D721Med (cell line): ENCODE data around the gene ASMTL.

Source experiments
- DNase-seq: peaks from one replicate; pipeline ENCODE4 v3.0.0; 2011; ENCODE audit warnings: low spot score; ENCODE audit not compliant: insufficient read length
- FAIRE-seq: peaks from 2 replicates; lab custom pipeline; 2011; peaks lifted over from hg19 to GRCh38; lab: Jason Lieb, UNC
- TF ChIP-seq, protein P1 (sequence below): IDR thresholded peaks from 2 replicates; pipeline ENCODE4 v1.5.1; 2012; ENCODE audit warnings: mild to moderate bottlenecking, control low read depth; ENCODE audit not compliant: insufficient read depth; ENCODE audit errors: missing control alignments

Gene ASMTL

DNA sequence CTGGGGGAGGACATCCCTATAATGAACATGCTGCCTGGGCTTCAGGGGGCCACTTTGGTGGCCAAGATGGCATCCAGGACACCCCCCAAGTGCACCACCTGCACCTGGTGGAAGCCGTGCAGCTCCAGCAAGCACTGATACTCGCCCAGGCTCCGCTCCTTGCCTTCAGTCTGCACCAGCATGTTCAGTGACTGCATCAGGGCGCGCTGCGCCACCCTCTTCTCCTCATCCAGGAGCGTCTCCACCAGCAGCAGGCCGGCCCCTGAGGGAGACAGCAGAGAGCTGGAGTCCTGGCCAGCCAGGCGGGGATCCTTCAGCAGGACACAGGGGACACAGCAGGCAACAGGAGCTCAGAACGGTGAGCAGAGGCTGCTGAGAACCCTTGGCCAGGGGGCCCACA lies 49.5 kb downstream of the ASMTL start:
- no peak for DNase-seq
- no peak for FAIRE-seq
- TF ChIP-seq, protein P1, sequence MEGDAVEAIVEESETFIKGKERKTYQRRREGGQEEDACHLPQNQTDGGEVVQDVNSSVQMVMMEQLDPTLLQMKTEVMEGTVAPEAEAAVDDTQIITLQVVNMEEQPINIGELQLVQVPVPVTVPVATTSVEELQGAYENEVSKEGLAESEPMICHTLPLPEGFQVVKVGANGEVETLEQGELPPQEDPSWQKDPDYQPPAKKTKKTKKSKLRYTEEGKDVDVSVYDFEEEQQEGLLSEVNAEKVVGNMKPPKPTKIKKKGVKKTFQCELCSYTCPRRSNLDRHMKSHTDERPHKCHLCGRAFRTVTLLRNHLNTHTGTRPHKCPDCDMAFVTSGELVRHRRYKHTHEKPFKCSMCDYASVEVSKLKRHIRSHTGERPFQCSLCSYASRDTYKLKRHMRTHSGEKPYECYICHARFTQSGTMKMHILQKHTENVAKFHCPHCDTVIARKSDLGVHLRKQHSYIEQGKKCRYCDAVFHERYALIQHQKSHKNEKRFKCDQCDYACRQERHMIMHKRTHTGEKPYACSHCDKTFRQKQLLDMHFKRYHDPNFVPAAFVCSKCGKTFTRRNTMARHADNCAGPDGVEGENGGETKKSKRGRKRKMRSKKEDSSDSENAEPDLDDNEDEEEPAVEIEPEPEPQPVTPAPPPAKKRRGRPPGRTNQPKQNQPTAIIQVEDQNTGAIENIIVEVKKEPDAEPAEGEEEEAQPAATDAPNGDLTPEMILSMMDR = no peak

DNA sequence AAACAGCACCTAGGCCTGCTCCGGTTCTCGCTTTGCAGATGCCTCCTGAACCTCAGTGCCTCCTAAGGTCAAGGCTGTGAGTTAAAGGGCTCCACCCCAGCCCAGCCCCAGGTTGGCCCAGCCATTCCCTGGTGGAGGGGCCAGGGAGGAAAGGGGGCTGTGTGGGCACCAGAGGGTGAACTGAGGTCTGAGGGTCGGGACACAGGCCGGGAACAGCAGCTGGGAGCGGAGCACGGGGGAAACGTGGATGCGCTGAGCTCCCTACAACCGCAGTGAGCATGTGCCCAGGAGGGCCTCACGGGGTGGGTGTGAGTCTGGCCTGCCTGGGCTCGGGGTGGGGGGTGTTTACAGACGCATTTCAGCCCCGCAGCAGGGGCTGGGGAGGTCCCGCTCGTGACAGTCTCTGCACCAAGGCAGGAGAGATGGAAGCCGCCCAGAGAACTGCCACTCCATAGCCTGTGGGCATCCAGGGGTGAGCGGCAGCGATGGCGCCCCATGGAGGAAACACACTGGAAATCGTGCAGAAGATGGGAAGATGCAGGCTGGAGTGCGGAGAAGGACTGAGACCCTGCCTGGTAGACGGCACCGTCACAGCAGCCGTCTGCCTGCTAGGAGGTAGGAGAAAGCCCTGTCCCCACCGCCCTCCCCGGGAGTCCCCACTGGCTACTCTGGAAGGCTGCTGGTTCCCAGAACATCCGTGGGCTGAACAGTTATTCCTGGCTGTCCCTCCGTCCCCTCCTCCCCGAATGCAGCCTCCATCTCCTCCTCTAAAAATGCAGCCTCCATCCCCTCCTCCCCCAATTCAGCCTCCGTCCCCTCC lies 50.9 kb downstream of the ASMTL start:
- TF ChIP-seq, protein P1 = no peak
- DNase-seq = no peak
- no peak for FAIRE-seq

DNA sequence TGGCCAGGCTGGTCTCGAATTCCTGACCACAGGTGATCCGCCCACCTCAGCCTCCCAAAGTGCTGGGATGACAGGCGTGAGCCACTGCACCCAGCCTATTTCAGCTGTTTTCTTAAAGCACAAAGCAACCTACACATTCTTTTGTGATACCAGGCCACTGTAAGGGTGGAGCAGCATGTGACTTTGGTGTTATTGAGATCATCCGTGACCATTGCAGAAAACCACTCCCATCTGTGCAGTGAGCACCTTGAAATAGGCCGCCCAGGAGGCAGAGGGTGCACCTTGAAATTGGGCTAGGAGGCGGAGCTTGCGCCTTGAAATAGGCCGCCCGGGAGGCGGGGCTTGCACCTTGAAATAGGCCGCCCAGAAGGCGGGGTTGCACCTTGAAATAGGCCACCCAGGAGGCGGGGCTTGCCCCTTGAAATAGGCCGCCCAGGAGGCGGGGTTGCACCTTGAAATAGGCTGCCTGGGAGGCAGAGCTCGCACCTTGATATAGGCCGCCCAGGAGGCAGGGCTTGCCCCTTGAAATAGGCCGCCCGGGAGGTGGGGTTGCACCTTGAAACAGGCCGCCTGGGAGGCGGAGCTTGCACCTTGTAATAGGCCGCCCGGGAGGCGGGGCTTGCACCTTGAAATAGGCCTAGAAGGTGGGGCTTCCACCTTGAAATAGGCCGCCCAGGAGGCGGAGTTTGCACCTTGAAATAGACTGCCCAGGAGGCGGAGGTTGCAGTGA lies 51.8 kb downstream of the ASMTL start:
- TF ChIP-seq, protein P1 = no peak
- FAIRE-seq (no peak), DNase-seq (no peak)

DNA sequence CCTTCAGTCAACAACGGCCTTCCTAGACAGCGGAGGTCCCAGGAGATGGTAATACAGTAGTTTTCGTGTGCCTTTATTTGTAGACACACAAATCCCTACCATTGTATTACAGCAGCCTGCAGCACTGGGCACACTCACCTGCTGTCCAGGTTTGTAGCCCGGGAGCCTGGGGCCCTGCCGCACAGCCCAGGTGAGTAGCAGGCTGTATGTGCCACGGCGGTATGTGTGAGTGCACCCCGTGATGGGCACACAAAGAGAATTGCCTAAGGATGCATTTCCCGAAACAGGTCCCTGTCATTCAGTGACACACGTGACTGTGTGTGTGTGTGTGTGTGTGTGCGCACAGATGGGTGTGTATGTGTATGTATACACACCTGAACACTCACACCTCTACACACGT lies 52.7 kb downstream of the ASMTL start:
- TF ChIP-seq, protein P1 = no peak
- no peak for DNase-seq
- no peak for FAIRE-seq

DNA sequence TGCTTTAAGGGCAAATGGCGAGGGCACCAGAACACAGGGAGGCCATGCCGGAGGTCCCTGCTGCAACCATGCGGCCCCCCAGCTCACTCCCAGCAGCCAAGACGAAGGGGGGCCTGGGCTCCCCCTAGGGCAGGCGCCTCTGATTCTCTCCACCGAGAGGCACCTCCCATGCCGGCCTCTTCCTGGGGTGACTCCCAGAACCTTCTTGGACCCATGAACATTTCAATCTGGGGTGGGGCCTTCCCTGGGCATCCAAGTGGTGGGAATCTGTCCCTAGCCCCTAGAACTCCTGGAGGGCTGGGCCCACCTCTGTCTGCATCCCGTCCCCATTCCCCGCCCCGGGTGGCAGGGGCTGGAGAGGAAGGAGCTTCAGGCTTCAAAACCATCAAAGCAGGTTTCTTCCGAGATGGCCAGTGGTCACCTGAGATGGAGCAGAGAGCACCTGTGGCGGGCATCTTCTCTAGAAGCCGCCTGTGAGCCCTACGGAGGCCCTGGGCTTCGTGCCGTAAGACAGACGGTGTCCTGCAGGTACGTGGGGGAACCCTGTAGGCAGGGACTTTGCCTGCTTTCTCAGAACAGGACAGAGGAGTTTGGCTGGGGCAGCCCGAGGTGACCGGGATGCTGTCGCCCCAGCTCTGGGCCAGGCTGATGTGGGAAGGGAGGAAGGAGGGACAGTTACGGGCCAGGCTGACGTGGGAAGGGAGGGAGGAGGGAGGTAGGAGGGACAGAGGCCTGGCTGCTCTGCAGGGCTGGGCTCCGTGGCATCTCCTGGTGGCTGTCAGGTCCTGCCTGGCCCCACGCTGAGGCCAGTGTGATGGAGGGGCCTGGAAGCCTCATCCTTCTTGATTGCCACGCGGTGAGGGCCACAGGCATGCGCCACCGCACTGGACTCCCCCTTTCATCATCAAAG lies 54.0 kb downstream of the ASMTL start:
- no peak for FAIRE-seq
- TF ChIP-seq, protein P1 = no peak
- DNase-seq = no peak

DNA sequence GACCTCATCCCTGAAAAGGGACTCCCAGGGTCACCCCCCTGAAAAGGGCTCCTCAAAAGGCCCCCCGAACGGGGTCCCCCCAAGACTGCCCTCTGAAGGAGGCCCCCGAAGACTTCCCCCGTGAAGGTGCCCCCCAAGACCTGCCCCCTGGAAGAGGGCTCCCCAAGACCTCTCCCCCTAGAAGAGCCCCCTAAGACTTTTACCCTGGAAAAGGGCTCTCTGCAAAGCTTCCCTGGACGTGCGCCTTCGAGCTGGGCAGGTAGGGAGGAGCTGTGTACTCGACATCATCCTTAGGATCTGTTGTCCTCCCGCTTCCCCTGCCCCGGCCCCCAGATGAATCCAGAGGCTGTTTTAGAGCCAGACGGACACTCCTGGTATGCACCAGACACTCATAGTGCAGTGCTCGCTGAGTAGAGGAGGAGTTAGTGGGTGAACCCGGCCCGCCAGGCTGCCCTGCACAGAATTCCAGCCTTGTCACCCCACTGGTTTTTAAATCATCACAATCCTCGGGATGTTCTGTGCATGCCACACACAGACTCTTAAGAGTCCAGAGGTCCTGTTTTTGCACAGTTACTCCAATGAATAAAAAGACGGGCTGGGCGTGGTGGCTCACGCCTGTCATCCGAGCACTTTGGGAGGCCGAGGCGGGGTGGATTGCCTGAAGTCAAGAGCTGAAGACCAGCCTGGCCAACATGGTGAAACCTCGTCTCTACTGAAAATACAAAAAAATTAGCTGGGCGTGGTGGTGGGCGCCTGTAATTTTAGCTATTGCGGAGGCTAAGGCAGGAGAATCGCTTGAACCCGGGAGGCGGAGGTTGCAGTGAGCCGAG lies 55.1 kb downstream of the ASMTL start:
- no peak for FAIRE-seq

More for the DNA sequence above, 55.1 kb downstream of the ASMTL start:
- TF ChIP-seq, protein P1 = no peak
- no peak for DNase-seq
